ENCODE results near the gene MLC1. TPM values are rescaled to one million over a fixed set of nuclear protein-coding genes. Genes with fewer than 3 reads are reported as not detected.
A peak's percentile ranks its signal among the peaks of the same experiment; 100 is the strongest.

MLC1 gene
- polyA plus RNA-seq, 1 donor (not counting 4 experiments of a cell fraction or from before 2014, with no cell fraction given): not detected

- H3K79me2 ChIP-seq (ENCODE audit: control insufficient read depth, insufficient read depth, low read length): no peaks in the 10 kb centered on the region
- H3K27me3 ChIP-seq (ENCODE audit: control insufficient read depth, extremely low read depth, insufficient read depth, low read length): peaks cover 3% of the 10 kb centered on the region
- H3K9ac ChIP-seq (ENCODE audit: control insufficient read depth, extremely low read depth, insufficient read depth, low read length): no peak overlapping the region
- H3K4me1 ChIP-seq (ENCODE audit: control insufficient read depth, extremely low read depth, insufficient read depth, low read length): peaks cover 17% of the 10 kb centered on the region
- TF ChIP-seq, protein P1, sequence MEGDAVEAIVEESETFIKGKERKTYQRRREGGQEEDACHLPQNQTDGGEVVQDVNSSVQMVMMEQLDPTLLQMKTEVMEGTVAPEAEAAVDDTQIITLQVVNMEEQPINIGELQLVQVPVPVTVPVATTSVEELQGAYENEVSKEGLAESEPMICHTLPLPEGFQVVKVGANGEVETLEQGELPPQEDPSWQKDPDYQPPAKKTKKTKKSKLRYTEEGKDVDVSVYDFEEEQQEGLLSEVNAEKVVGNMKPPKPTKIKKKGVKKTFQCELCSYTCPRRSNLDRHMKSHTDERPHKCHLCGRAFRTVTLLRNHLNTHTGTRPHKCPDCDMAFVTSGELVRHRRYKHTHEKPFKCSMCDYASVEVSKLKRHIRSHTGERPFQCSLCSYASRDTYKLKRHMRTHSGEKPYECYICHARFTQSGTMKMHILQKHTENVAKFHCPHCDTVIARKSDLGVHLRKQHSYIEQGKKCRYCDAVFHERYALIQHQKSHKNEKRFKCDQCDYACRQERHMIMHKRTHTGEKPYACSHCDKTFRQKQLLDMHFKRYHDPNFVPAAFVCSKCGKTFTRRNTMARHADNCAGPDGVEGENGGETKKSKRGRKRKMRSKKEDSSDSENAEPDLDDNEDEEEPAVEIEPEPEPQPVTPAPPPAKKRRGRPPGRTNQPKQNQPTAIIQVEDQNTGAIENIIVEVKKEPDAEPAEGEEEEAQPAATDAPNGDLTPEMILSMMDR (optimal IDR thresholded peaks at IDR 0.05 in 1 of 3, IDR thresholded peaks at IDR 0.05 in 1 of 3, conservative IDR thresholded peaks at IDR 0.05 in 1 of 3; ENCODE audit: extremely low read depth in 1 of 3, insufficient read depth in 2 of 3, low read length in 3 of 3): no peak
- no peak for TF ChIP-seq EZH2 (IDR thresholded peaks at IDR 0.05; ENCODE audit: low read length)
- no peak overlapping the region for H3K4me3 ChIP-seq (ENCODE audit: control insufficient read depth in 2 of 3, extremely low read depth in 1 of 3, insufficient read depth in 2 of 3, low read depth in 1 of 3, low read length in 3 of 3)
- dilution Hi-C loops (cut with MboI; ENCODE audit: extremely low pct_ligation_motif_present, low sequenced_read_pairs): no loop called here
- H4K20me1 ChIP-seq (ENCODE audit: control insufficient read depth, extremely low read depth, insufficient read depth, low read length): no peaks in the 10 kb centered on the region
- no peak overlapping the region for H2AFZ ChIP-seq (ENCODE audit: control insufficient read depth, low read length)
- no peaks in the 10 kb centered on the region for H3K36me3 ChIP-seq (ENCODE audit: control insufficient read depth in 2 of 2, extremely low read depth in 1 of 2, insufficient read depth in 2 of 2, low read length in 2 of 2)
- no peak for FAIRE-seq
- H3K4me2 ChIP-seq (ENCODE audit: control insufficient read depth, extremely low read depth, insufficient read depth, low read depth, low read length): no peak overlapping the region
- H3K9me3 ChIP-seq (ENCODE audit: control insufficient read depth, low read depth, low read length): peaks cover 2% of the 10 kb centered on the region
- no peaks in the 10 kb centered on the region for H3K9me1 ChIP-seq (ENCODE audit: control insufficient read depth, extremely low read depth, insufficient read depth, low read length)
- no peak overlapping the region for H3K27ac ChIP-seq (ENCODE audit: control insufficient read depth, insufficient read depth, low read length)
- DNase-seq (ENCODE audit: low read depth, low spot score): no peak
Observed at GRCh38 chr22:50084080-50084477, 1.1 kb downstream of the MLC1 start.

DNA sequence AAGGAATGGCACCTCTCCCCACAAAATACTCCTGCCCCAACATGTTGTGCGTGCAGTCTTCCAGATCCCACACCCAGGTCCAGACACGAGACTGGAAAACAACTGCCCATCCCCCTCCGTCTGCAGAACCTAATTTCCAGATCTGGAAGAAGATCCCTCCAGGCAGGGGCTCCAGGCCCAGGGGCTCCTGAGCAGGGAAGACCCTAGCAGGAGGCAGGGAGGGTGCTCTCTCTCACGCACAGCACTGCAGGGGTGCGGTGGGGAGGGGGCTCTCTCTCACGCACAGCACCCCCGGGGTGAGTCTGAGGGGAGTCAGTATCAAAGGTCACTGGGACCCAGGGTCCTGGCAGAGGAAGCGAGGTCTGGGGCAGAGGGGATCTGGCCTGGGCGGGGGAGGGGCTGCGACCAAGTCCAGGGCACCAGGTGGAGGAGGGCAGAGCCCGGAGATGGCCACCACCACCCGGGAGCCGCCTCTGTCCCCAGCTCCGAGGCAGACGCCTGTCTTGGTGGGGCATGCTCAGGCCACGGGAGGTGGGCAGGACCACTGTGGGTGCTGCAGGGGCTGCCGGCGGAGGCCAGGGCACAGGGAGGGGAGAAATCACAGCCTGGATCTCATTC is 1.7 kb downstream of the MLC1 start:
- Histone ChIP-seq H4K20me1 (ENCODE audit: control insufficient read depth, extremely low read depth, insufficient read depth, low read length) (no peaks in the 10 kb centered on the region), H3K4me1 (ENCODE audit: control insufficient read depth, extremely low read depth, insufficient read depth, low read length) (peaks cover 17% of the 10 kb centered on the region), H3K4me3 (ENCODE audit: control insufficient read depth in 2 of 3, extremely low read depth in 1 of 3, insufficient read depth in 2 of 3, low read depth in 1 of 3, low read length in 3 of 3) (peak overlapping the region; percentile 20 to 62 (median 59)), H2AFZ (ENCODE audit: control insufficient read depth, low read length) (peak overlapping the region; percentile 89), H3K36me3 (ENCODE audit: control insufficient read depth in 2 of 2, extremely low read depth in 1 of 2, insufficient read depth in 2 of 2, low read length in 2 of 2) (no peaks in the 10 kb centered on the region), H3K27ac (ENCODE audit: control insufficient read depth, insufficient read depth, low read length) (no peak overlapping the region), H3K9ac (ENCODE audit: control insufficient read depth, extremely low read depth, insufficient read depth, low read length) (peak overlapping the region; percentile 60), H3K27me3 (ENCODE audit: control insufficient read depth, extremely low read depth, insufficient read depth, low read length) (peaks cover 3% of the 10 kb centered on the region), H3K4me2 (ENCODE audit: control insufficient read depth, extremely low read depth, insufficient read depth, low read depth, low read length) (peak overlapping the region; percentile 60), H3K9me1 (ENCODE audit: control insufficient read depth, extremely low read depth, insufficient read depth, low read length) (no peaks in the 10 kb centered on the region), H3K9me3 (ENCODE audit: control insufficient read depth, low read depth, low read length) (peaks cover 2% of the 10 kb centered on the region), H3K79me2 (ENCODE audit: control insufficient read depth, insufficient read depth, low read length) (no peaks in the 10 kb centered on the region)
- FAIRE-seq: peak; percentile 67
- TF ChIP-seq, protein P1 (optimal IDR thresholded peaks at IDR 0.05 in 1 of 3, IDR thresholded peaks at IDR 0.05 in 1 of 3, conservative IDR thresholded peaks at IDR 0.05 in 1 of 3; ENCODE audit: extremely low read depth in 1 of 3, insufficient read depth in 2 of 3, low read length in 3 of 3): no peak
- TF ChIP-seq EZH2 (IDR thresholded peaks at IDR 0.05; ENCODE audit: low read length): no peak
- dilution Hi-C loops (cut with MboI; ENCODE audit: extremely low pct_ligation_motif_present, low sequenced_read_pairs): no loop called here
- DNase-seq (ENCODE audit: low read depth, low spot score): no peak
